Occipital lobe (tissue), 2 donors: Measurements from ENCODE around the gene AFDN. TPM values are rescaled to one million over a fixed set of nuclear protein-coding genes. Genes with fewer than 3 reads are reported as not detected.

Experiments
- DNase-seq: peaks from one replicate; lab custom pipeline; 2025; lab: John Stamatoyannopoulos, UW
- total RNA-seq: library from RNA; depleted of rRNA; stranded (reverse); fragments of >200 nt; gene quantifications from one replicate; pipeline ENCODE4 v1.2.3, GENCODE V29; 2014

AFDN gene
- total RNA-seq, 1 donor from 2014 or later = 237 TPM

DNA sequence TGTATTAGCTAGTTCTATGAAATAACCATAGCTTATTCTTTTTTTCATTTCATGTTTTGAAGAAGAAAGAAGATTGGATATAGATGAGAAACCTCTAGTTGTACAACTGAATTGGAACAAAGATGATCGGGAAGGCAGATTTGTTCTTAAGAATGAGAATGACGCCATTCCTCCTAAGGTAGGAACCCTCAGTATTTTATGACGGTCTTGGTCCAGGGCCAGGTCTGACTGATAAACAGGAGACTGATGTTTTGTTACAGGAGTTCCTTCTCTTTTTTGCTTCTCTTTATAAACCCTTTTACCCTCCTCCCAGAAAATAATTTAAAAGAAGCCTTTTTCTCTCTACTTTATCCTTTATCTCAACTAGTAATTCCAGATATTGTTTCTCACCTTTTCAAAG lies 43.6 kb downstream of the AFDN start:
- DNase-seq = no peak

DNA sequence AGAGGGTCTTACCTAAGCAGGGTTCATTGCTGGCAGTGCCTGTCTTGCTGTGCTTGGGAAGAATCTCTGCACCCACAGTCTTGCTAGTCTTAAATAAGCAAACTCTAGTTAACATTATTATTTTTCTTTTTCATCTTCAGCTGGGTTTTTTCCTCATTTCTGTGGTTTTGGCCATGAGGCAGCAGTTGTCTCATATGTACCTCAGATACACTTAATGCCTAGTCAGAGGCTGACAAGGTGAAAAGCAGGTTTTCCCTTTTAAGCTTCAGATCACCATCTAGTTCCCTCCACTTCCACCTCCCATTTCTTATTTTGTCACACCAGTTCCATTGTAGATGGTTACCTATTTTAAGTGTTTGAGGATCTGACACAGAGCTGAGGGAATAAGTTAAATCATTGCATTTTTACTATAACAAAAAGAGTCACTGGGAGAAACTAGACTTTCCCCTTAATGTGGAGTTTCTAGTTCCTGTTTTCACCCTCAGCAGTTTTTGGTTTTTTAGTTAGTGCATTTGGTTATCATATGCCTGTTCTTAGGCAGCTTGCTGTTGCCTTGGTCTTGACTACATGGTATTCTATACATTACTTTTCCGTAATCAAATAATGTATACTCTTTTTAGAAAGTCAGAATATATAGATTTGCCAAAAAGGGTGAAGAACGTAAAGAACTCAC lies 46.0 kb downstream of the AFDN start:
- no peak for DNase-seq

DNA sequence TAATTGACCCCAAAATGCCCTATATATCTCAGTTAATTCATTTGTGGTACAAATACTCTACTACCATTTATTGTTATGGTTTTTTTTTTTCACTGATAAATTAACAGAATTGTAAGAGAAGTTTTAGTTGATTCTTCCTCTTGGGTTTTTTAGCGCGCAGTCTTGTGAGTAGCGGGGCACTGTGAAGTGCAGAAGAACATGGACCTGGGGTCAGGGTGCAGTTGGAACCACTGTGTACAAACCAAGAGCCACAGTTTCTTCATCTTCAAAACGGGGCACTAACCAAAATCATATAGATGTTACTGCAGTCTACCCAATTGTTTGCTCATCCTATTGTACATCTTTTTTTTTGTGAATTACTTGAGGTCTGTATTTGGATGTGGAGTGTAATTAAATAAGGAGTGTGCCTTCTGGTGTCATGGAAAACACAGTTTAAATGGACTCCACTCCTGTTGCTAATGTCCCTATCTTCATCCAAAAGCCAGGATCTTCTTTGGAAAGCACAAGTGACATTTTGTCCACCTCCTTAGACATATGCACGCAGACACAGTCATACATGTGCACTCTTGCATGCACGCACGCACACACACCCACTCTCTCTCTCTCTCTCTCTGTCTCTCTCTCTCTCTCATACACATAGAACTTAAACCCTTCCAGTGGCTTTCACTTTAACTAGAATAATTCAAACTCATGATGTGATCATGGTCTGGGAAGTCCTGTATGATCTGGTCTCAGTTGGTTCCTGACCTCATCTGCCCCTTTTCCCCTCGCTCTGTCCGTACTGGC lies 51.5 kb downstream of the AFDN start:
- no peak for DNase-seq

DNA sequence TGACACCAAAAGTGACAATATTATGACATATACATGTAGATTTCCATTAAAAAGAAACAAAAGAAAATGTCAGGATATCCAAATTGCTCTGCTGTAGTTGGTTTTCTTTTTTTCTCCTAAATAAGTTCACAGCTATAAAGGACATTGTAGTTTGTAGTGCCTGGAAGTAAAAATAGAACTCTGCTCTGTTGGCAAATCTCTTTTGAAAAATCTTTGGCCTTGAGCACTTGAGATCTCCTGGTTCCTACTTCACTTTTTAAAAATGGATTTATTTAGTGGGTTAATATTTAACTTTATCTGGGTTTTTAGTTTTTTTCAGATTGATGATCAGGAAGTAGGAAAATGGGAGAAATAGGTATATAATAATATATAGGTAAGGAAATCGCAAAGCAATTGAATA lies 52.9 kb downstream of the AFDN start:
- DNase-seq = no peak

DNA sequence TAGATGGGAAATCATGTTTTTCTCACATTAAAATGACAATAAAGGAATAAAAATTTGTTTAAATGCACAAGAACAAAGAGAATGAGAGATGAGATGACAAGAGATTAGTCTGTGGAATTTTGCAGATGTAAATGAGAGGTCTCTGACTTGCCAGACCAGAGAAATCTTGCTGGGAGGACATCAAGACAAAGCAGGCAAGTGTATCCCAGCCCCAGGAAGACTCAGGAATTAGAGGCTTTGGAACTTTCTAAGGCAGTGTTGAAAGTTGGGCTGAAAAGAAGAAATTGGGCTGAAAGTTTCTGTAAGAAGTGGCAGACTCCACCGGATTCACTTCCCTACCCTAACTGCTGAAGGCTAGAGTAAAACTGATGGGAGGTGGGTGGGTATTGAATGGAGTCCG lies 54.6 kb downstream of the AFDN start:
- no peak for DNase-seq

DNA sequence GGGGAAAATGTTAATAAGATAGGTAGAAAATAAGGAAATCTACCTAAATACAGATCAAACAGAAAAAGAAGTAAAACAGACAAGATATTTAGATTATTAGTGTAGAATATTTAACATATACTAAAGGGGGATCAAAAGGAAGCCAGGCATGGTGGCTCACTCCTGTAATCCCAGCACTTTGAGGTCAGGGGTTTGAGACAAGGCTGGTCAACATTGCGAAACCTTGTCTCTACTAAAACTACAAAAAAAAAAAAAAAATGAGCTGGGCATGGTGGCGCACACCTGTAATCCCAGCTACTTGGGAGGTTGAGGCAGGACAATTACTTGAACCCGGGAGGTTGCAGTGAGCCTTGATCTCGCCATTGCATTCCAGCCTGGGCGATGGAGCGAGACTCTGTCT lies 55.5 kb downstream of the AFDN start:
- no peak for DNase-seq

DNA sequence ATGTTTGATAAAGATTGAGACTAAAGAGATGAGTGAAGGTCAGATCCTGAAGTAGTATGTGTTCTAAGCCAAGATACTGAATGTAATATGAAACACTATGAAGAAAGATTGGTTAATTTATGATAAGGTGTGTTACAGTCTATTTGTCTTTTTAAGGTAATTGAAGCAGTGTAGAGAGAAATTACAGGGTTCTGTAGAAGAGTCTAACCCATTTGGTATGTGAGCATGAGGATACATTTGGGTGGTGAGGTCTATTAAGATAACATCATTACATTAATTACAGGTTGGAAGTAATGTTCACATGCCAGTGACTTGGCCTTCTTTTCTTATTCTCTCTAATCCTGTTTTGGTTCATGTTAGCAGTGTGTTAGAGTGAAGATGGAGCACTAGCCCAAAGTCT lies 61.4 kb downstream of the AFDN start:
- DNase-seq = no peak

DNA sequence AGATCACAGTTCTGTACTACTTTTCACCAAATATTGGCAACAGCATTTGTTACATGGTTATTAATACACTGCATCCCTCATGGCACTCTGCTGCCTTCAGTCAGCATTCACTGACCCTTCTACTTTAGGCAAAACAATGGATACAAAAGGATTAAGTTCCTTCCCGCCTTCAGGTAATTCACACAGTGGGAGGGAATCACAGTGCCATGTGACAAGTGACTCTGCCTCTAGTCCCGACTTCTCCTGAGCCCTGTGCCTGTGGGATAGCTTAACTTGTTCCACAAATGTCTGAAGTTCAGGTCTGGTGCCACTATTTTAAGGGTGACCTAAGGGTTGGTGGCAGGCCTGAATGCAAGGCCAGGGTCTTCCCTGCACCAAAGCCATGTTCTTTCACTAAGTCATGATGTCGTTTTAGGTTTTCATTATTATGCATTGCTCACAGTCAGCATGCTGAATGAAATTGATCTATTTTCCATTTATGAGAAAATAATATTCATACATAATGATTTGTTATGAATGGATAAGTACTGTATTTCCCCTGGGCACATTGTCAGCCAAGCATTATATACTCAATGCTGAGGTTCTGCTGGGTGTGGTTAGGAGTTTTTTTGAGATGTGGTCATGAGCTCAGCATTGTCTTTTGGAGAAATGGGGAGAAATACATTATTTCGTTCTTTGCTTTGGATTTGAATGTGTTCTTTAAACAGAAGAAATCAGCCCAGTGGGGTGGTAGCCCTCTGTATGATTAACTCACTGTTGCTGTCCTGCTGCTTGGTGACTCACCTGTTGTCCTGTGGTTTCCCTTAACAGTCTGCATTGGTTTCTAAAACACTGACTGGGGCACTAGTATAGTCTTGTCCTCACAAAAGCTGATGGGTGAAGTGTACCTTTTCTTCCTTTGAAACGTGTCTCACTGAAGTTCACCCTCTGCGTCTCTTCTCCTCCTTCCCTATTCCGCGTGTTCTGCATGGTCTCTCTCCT lies 66.4 kb downstream of the AFDN start:
- no peak for DNase-seq

DNA sequence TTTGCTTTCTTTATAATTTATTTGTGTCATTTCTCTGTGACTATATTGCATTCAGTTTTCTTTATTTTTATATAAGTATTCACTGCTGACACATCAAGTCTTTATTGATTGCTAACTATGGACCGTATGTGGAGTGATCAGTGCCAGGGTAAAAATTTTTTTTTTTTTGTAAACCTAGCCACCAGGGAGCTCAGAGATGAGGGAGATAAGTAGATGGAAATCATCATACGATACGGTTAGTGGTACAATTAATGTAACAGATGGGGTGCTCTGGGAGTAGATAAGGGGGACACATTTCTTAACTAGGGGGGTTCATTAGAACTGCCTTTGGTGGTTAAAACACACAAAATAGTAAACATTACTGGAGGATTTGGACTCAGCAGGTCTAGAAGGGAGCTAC lies 68.3 kb downstream of the AFDN start:
- DNase-seq = no peak

DNA sequence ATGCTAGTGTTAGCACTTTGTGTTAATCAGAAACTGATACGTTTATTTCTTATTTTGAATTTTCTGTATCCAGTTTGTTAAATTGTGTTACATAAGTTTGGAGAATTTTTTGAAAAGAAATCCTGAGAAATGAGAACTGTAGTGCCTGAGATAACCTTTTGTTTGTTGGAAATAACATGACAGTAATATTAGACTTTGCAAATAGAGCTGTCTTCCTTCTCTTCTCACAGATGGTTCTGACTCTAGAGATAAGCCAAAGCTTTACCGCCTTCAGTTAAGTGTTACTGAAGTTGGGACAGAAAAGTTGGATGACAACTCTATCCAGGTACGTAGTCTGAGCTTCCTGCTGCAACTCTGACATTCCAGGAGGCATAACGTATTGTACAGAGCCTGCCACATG lies 69.9 kb downstream of the AFDN start:
- no peak for DNase-seq

DNA sequence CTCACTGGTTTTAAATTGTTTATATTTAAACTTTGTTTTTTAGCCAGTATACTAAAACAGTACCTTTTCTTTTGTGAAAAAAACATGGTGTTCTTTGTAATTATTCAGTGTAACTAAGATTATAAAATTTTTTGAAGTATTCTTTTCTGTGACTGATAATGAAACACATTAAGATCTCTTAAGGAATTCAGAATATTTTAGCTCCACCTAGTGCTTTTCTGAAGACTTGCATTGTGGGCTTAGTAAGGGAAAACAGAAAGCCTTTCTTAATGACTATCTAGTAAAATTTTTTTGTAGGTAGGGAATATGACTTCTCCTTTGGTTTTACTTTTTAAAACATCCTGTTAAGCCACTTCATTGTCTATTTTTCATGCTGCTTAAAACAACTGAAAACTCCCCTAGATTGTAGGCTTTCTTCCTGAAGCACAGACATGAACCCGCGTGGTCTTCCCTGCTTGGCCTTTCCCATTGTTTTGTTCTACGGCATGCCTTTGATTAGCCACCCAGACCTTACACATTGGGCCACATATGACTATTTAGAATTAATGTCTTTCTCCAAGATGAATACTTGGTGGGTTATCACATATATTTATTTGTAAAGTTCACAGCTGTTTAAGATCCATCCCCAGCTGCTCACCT lies 72.1 kb downstream of the AFDN start:
- DNase-seq = no peak

DNA sequence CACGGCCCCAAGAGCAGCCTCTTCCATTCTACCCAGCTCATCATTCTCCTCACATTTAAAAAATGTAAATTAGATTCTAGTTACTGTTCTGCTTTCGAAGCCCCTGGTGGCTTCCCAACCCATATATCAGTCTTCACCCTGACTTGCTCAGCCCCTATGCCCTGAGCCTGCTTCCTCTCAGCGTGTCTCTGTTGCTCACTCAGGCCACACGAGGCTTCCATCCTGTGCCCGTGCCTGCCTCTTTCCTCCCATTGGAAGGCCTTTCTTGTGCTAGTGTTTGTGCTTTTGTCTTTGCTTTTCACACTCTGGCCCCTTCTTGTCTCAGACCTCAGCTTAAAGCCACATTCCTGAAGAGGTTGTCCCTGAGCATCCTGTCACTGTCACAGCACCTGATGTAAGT lies 78.1 kb downstream of the AFDN start:
- no peak for DNase-seq

DNA sequence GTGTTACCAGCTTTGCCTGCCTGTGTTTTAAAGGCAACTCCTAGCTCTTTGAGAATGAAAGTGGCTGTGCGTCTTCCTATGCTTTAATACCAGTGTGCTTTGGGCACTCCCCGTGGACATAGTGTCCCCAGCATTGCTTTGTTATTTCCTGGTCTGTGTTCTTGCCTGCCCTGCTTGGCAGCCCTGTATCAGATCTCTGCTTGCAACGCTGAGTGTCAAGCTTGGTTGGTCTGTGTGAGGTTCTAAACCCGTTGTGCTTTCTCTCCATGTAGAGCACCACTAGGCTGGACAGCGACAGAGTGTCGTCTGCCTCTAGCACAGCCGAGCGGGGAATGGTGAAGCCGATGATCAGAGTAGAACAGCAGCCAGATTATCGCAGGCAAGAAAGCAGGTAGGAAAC lies 80.2 kb downstream of the AFDN start:
- peak; percentile 59 for DNase-seq

DNA sequence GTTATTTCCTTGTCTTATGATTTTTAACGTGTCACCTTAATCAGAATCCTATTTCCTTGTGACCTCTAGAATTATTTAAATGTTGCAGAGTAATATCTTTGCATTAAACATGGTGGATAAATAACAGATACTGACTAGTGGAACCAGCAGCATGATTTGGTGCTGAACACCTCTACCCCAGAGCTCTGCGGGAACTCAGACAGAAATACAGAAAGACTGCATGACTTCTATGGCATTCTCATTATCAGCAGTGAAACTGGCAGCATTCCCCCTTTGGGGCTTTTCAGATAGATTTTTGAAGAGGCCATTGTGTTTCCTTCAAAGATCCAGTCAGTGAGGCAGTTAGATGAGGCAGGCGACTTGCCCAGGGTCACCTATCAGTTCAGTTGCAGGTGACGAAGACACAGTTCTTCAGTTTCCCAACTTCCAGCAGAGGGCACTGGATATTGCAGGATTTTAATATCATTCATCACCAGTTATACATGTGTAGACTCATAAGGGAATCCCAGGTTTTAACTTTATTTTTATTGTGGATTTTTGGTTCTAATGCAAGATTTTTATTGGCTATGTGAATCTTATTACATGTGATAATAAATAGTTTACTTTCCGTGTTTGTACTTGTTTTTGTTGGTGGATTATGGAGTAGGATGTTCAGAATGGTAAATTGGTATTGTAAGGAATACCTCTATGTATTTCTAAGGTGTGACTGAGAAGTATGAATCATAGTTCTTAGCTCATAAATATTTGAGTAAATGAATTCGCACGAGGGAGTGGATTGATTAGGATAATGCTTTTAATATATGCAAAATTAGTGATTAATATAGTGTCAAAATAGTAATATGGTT lies 81.3 kb downstream of the AFDN start:
- DNase-seq = no peak

DNA sequence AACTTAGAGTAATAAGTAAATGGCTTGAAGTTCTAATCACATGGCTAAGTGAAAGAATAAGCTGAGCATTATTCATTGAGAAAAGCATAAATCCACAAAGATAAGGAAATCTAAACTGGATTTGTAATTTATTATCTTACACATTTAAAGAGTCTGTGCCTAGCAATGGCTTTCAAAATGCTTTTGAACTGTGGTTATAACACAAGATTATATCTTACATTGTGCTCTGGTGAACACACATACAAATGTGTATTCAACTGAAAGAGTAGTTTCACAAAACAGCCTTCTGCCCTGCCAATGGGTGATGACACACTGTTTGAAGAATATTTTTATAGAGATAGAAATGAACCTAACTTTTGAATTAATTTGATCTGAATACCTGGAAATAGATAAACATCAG lies 83.3 kb downstream of the AFDN start:
- no peak for DNase-seq

DNA sequence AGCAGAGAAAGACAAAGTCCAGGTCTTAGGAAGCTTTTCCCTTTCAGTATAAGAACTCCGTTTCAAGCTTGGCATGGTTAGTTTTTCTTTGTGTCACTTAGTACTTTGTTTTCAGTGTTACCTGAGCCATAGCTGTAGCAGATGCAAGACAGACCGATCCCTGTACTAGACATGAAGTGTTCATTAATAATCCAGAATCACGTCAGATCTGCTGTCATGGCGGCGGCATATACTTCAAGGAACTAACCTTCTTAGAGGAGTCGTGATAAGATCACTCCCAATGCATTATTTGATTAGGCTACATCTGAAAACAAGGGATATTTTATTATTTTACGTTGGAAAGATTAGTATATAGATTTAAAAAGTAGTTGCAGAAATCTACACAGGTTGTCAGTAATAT lies 83.9 kb downstream of the AFDN start:
- DNase-seq = no peak

DNA sequence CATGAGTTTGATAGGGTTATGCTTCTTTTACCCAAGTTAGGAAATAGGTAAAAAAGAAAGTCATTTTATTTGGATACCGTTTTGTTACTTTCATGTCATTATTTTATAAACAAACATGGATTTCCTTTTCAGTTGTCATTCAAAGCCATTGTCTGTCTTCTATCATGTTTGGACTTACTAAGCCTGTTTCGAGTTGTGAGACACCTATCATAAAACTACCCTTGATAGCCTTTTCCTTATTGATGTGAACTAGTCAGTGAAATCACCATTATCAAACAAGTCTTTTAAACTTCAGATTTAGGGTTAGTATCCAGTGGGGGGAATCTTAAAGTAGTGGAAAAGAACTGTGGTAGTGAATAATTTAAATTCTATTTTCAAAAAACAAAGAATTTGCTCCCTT lies 85.8 kb downstream of the AFDN start:
- no peak for DNase-seq

DNA sequence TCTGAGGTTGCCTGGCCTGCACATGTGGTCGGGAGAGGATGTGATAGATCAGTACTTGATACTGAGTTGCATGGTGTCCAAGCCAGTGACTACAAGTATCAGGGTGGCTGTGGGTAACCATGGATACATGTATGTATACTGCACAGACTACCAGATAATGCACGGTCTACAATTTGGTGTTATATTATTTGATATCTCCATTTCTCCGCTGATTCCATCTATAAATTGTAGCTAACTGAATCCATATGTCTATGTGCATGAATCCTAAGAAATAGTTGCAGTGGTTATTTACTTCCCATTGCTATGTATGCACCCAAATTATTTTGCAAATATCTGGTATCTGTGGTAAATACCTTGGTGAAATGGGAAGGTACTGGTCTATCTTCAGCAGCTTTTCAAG lies 87.0 kb downstream of the AFDN start:
- no peak for DNase-seq

DNA sequence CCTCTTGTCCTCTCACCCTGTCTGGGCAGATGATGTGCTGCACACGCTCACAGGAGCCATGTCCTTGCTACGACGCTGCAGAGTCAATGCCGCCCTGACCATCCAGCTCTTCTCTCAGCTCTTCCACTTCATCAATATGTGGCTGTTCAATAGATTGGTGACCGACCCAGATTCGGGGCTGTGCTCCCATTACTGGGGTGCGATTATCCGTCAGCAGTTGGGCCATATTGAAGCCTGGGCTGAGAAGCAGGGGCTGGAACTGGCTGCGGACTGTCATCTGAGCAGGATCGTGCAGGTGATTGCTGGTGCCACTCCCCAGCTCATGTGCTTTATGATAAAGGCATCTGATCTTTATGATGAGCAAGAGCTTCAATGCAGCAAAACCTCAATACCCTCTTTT lies 88.4 kb downstream of the AFDN start:
- DNase-seq = no peak

DNA sequence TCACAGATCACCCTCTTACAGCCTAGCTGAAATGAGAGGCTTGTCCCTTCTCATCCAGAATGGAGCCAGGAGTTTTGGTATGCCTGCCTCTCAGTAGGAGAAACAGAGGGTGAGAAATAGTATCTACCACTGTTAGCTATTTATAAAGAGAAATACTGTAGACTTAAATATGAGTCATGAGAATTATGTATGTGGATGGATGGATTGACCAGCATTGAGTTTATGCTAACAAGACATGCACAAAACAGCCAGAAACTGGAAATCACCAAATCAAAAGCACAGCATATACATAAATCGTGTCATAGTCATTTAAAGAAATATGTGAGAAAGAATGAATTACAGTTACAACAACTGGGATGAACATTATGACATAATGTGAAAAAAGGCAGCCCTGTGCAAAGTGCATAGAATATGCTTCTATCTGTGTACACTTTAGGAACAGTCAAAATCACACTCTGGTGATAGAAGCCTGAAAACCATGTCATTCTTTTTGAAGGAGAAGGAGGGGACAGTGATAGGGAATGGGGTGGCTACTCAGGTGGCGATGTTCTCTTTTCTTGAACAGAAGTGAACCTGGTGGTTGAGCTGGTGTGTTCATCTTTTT lies 90.9 kb downstream of the AFDN start:
- no peak for DNase-seq
